ENCODE measurements around the gene CYP2C19.
"Not testable (repeated sequence)": the region's sequence is repeated elsewhere in the genome, so short reads cannot be mapped to it uniquely, and the experiment has no call there.

CYP2C19 gene

GRCh38 chr10:94762393-94762792 is at the start of gene CYP2C19:
Gene CYP2C19 (plus strand): TSS chr10:94762681. CDS start chr10:94762706, 25 bp downstream.
- no peak for DNase-seq

- DNase-seq = no peak
Measured at GRCh38 chr10:94725871-94726270, 36.6 kb upstream of the CYP2C19 start.

GRCh38 chr10:94735197-94735596 is 27.3 kb upstream of the CYP2C19 start:
- no peak for DNase-seq

GRCh38 chr10:94738588-94738987 is 23.9 kb upstream of the CYP2C19 start:
- no peak for DNase-seq

- DNase-seq = no peak
Measured at GRCh38 chr10:94747137-94747536, 15.3 kb upstream of the CYP2C19 start.

- DNase-seq = no peak
Measured at GRCh38 chr10:94747838-94748237, 14.6 kb upstream of the CYP2C19 start.

- no peak for DNase-seq
Measured at GRCh38 chr10:94757916-94758315, 4.6 kb upstream of the CYP2C19 start.

GRCh38 chr10:94760586-94761178 is 1.8 kb upstream of the CYP2C19 start:
- DNase-seq = no peak

GRCh38 chr10:94775425-94775824 is 12.9 kb downstream of the CYP2C19 start:
- DNase-seq = not testable (repeated sequence)

- DNase-seq = no peak
Measured at GRCh38 chr10:94777886-94778458, 15.5 kb downstream of the CYP2C19 start.

GRCh38 chr10:94780844-94781243 is 18.4 kb downstream of the CYP2C19 start:
- no peak for DNase-seq

GRCh38 chr10:94784256-94784655 is 21.8 kb downstream of the CYP2C19 start:
- no peak for DNase-seq

- DNase-seq = no peak
Measured at GRCh38 chr10:94785211-94785610, 22.7 kb downstream of the CYP2C19 start.

- not testable (repeated sequence) for DNase-seq
Measured at GRCh38 chr10:94800551-94800950, 38.1 kb downstream of the CYP2C19 start.

GRCh38 chr10:94803307-94803706 is 40.8 kb downstream of the CYP2C19 start:
- no peak for DNase-seq

- not testable (repeated sequence) for DNase-seq
Measured at GRCh38 chr10:94830025-94830424, 67.5 kb downstream of the CYP2C19 start.

- no peak for DNase-seq
Measured at GRCh38 chr10:94846204-94846603, 83.7 kb downstream of the CYP2C19 start.

- no peak for DNase-seq
Measured at GRCh38 chr10:94850766-94851165, 88.3 kb downstream of the CYP2C19 start.

GRCh38 chr10:94851263-94851662 is 88.8 kb downstream of the CYP2C19 start:
- DNase-seq = no peak

- no peak for DNase-seq
Measured at GRCh38 chr10:94852438-94852837, 90.0 kb downstream of the CYP2C19 start.

- no peak for DNase-seq
Measured at GRCh38 chr10:94853065-94853464, 90.6 kb downstream of the CYP2C19 start.

GRCh38 chr10:94858005-94858404 is 95.5 kb downstream of the CYP2C19 start:
- DNase-seq = no peak

GRCh38 chr10:94859086-94859485 is 96.6 kb downstream of the CYP2C19 start:
- DNase-seq = no peak

GRCh38 chr10:94878649-94879048 is 116.2 kb downstream of the CYP2C19 start:
- DNase-seq = no peak

GRCh38 chr10:94879214-94879613 is 116.7 kb downstream of the CYP2C19 start:
- DNase-seq = no peak
